ENCODE results near the gene DNAAF2. TPM values are rescaled to one million over a fixed set of nuclear protein-coding genes. Genes with fewer than 3 reads are reported as not detected.
A peak's percentile ranks its signal among the peaks of the same experiment; 100 is the strongest.

Gene DNAAF2
- total and polyA plus RNA-seq, 2 of the 13 experiments (the other 11 are each of a cell fraction or from before 2014, with no cell fraction given): 6.1 to 13.6 TPM

- no peak for TF ChIP-seq MLXIP (CRISPR knock-in tag; IDR thresholded peaks at IDR 0.05; ENCODE audit: borderline replicate concordance)
- no peak for TF ChIP-seq ZBTB49 (CRISPR knock-in tag; IDR thresholded peaks at IDR 0.05; ENCODE audit: borderline replicate concordance)
- no peak for TF ChIP-seq HOXA7 (CRISPR knock-in tag; IDR thresholded peaks at IDR 0.05)
- peak; percentile 88 for TF ChIP-seq GFI1 (CRISPR knock-in tag; IDR thresholded peaks at IDR 0.05; ENCODE audit: borderline replicate concordance)
- TF ChIP-seq MXI1 (IDR thresholded peaks at IDR 0.05; ENCODE audit: borderline replicate concordance, low read depth, low read length): peak; percentile 84; the same call in 1 of the 3 replicates
- peak; percentile 80 for TF ChIP-seq MAX (IDR thresholded peaks at IDR 0.05)
- no peak; the same call in 1 of the 2 replicates for TF ChIP-seq NFYC (CRISPR knock-in tag; IDR thresholded peaks at IDR 0.05)
- TF ChIP-seq SSRP1 (CRISPR knock-in tag; IDR thresholded peaks at IDR 0.05): no peak
- TF ChIP-seq ATF3 (CRISPR knock-in tag; IDR thresholded peaks at IDR 0.05): peak; percentile 92
- peak; percentile 94 for TF ChIP-seq ZBTB34 (CRISPR knock-in tag; IDR thresholded peaks at IDR 0.05)
- no peak for TF ChIP-seq ZBTB10 (CRISPR knock-in tag; IDR thresholded peaks at IDR 0.05; ENCODE audit: borderline replicate concordance)
- TF ChIP-seq THAP8 (CRISPR knock-in tag; IDR thresholded peaks at IDR 0.05; ENCODE audit: borderline replicate concordance): no peak
- no peak; the same call in 1 of the 2 replicates for TF ChIP-seq ZNF3 (CRISPR knock-in tag; IDR thresholded peaks at IDR 0.05)
- peak; percentile 33; the same call in 1 of the 2 replicates for TF ChIP-seq POLR2AphosphoS5 (IDR thresholded peaks at IDR 0.05; ENCODE audit: low read depth, low read length)
- no peak for TF ChIP-seq ZNF547 (CRISPR knock-in tag; IDR thresholded peaks at IDR 0.05)
- TF ChIP-seq ZNF724P (CRISPR knock-in tag; IDR thresholded peaks at IDR 0.05; ENCODE audit: borderline replicate concordance): no peak
These were observed 6.7 kb upstream of the DNAAF2 start (continued) for GRCh38 chr14:49641697-49642129.
